Measurements from ENCODE around the gene KCNF1. TPM values are rescaled to one million over a fixed set of nuclear protein-coding genes. Genes with fewer than 3 reads are reported as not detected.

KCNF1 gene
- total RNA-seq, 1 donor from 2014 or later = not detected

- H3K9me3 Mint-ChIP-seq = peaks cover 15% of the 10 kb centered on the region
- Histone ChIP-seq H3K27ac (no peak overlapping the region), H4K20me1 (ENCODE audit: low read depth) (no peaks in the 10 kb centered on the region), H3K4me1 (no peaks in the 10 kb centered on the region), H3K4me3 (no peak overlapping the region), H2AFZ (replicated peaks) (no peak overlapping the region), H3K36me3 (no peaks in the 10 kb centered on the region), H3K9ac (no peak overlapping the region), H3K4me2 (no peak overlapping the region), H3K79me2 (ENCODE audit: low read depth) (no peaks in the 10 kb centered on the region), H3F3A (ENCODE audit: low read depth) (no peaks in the 10 kb centered on the region), H3K27me3 (no peaks in the 10 kb centered on the region), H3K9me3 (ENCODE audit: low read depth) (no peaks in the 10 kb centered on the region)
- peaks cover 12% of the 10 kb centered on the region for H3K4me1 Mint-ChIP-seq
- TF ChIP-seq CTCF (IDR thresholded peaks at IDR 0.05) (no peak), EZH2 (IDR thresholded peaks at IDR 0.05) (no peak), EZH2phosphoT487 (IDR thresholded peaks at IDR 0.05) (no peak)
- peaks cover 3% of the 10 kb centered on the region for H3K27me3 Mint-ChIP-seq (ENCODE audit: insufficient read depth, low read depth)
- DNase-seq (ENCODE audit: low spot score) = no peak
- no peak overlapping the region for H3K4me3 Mint-ChIP-seq
- H3K36me3 Mint-ChIP-seq = no peaks in the 10 kb centered on the region
- H3K27ac Mint-ChIP-seq = no peak overlapping the region
These were observed 34.1 kb upstream of the KCNF1 start for GRCh38 chr2:10877651-10878111.

GRCh38 chr2:10878268-10878915 is 33.3 kb upstream of the KCNF1 start:
- Histone ChIP-seq H3F3A (ENCODE audit: low read depth) (no peaks in the 10 kb centered on the region), H3K79me2 (ENCODE audit: low read depth) (no peaks in the 10 kb centered on the region), H3K9ac (no peak overlapping the region), H3K36me3 (no peaks in the 10 kb centered on the region), H3K9me3 (ENCODE audit: low read depth) (no peaks in the 10 kb centered on the region), H3K27ac (no peak overlapping the region), H3K27me3 (no peaks in the 10 kb centered on the region), H3K4me2 (no peak overlapping the region), H3K4me1 (peaks cover 1% of the 10 kb centered on the region), H4K20me1 (ENCODE audit: low read depth) (no peaks in the 10 kb centered on the region), H3K4me3 (no peak overlapping the region), H2AFZ (replicated peaks) (no peak overlapping the region)
- H3K9me3 Mint-ChIP-seq = peaks cover 11% of the 10 kb centered on the region
- TF ChIP-seq CTCF (IDR thresholded peaks at IDR 0.05) (no peak), EZH2phosphoT487 (IDR thresholded peaks at IDR 0.05) (no peak), EZH2 (IDR thresholded peaks at IDR 0.05) (no peak)
- H3K36me3 Mint-ChIP-seq = no peaks in the 10 kb centered on the region
- DNase-seq (ENCODE audit: low spot score) = no peak
- H3K27me3 Mint-ChIP-seq (ENCODE audit: insufficient read depth, low read depth) = peaks cover 3% of the 10 kb centered on the region
- peaks cover 19% of the 10 kb centered on the region for H3K4me1 Mint-ChIP-seq
- H3K27ac Mint-ChIP-seq = no peak overlapping the region
- H3K4me3 Mint-ChIP-seq = no peak overlapping the region

GRCh38 chr2:10879159-10879558 is 32.6 kb upstream of the KCNF1 start:
- Histone ChIP-seq H3K9ac (no peak overlapping the region), H3K36me3 (no peaks in the 10 kb centered on the region), H3K9me3 (ENCODE audit: low read depth) (no peaks in the 10 kb centered on the region), H3F3A (ENCODE audit: low read depth) (no peaks in the 10 kb centered on the region), H4K20me1 (ENCODE audit: low read depth) (no peaks in the 10 kb centered on the region), H3K27me3 (no peaks in the 10 kb centered on the region), H3K27ac (no peak overlapping the region), H3K4me1 (peaks cover 9% of the 10 kb centered on the region), H2AFZ (replicated peaks) (no peak overlapping the region), H3K79me2 (ENCODE audit: low read depth) (no peaks in the 10 kb centered on the region), H3K4me3 (no peak overlapping the region), H3K4me2 (no peak overlapping the region)
- peaks cover 3% of the 10 kb centered on the region for H3K27me3 Mint-ChIP-seq (ENCODE audit: insufficient read depth, low read depth)
- TF ChIP-seq EZH2 (IDR thresholded peaks at IDR 0.05) = no peak
- no peak for TF ChIP-seq EZH2phosphoT487 (IDR thresholded peaks at IDR 0.05)
- TF ChIP-seq CTCF (IDR thresholded peaks at IDR 0.05) = no peak
- H3K4me3 Mint-ChIP-seq = no peak overlapping the region
- no peak for DNase-seq (ENCODE audit: low spot score)
- no peak overlapping the region for H3K27ac Mint-ChIP-seq
- no peaks in the 10 kb centered on the region for H3K36me3 Mint-ChIP-seq
- H3K4me1 Mint-ChIP-seq = peaks cover 27% of the 10 kb centered on the region
- peaks cover 6% of the 10 kb centered on the region for H3K9me3 Mint-ChIP-seq
